ENCODE measurements around the gene DLG2. TPM values are rescaled to one million over a fixed set of nuclear protein-coding genes. Genes with fewer than 3 reads are reported as not detected.

DLG2 gene
- total and polyA plus RNA-seq, 4 donors = 0.30 to 5.5 (median 0.68) TPM

GRCh38 chr11:84142411-84142810 lies 1484.7 kb downstream of the DLG2 start:
- H3K4me3 ChIP-seq (ENCODE audit: low read depth in 1 of 3, low read length in 3 of 3) = no peak overlapping the region
- H3K27me3 ChIP-seq (ENCODE audit: control insufficient read depth in 4 of 4, insufficient read depth in 4 of 4, low read length in 3 of 4) = no peaks in the 10 kb centered on the region
- no peak for DNase-seq (ENCODE audit: low spot score)
- no peaks in the 10 kb centered on the region for H3K36me3 ChIP-seq (ENCODE audit: control insufficient read depth in 4 of 4, insufficient read depth in 3 of 4, low read depth in 1 of 4, low read length in 3 of 4)
- no peak overlapping the region for H3K27ac ChIP-seq (ENCODE audit: low read depth in 1 of 2, low read length in 2 of 2)
- no peak overlapping the region for H3K9ac ChIP-seq (ENCODE audit: low read depth in 1 of 2, low read length in 2 of 2)
- H3K4me1 ChIP-seq (ENCODE audit: control insufficient read depth in 4 of 4, insufficient read depth in 4 of 4, low read length in 3 of 4) = no peaks in the 10 kb centered on the region
- H3K9me3 ChIP-seq (ENCODE audit: control insufficient read depth in 4 of 4, low read length in 3 of 4) = no peaks in the 10 kb centered on the region
- WGBS = 92% methylated on average over 3 of the region's 3 CpGs
- no peak for TF ChIP-seq HNF4G (IDR thresholded peaks at IDR 0.05)
- TF ChIP-seq RXRA (IDR thresholded peaks at IDR 0.05) = no peak
- no peak for TF ChIP-seq HNF4A (conservative IDR thresholded peaks at IDR 0.05)
- TF ChIP-seq TAF1 (conservative IDR thresholded peaks at IDR 0.05) = no peak
- no peak for TF ChIP-seq REST (IDR thresholded peaks at IDR 0.05)
- no peak for TF ChIP-seq RAD21 (IDR thresholded peaks at IDR 0.05)
- no peak for TF ChIP-seq EGR1 (IDR thresholded peaks at IDR 0.05; ENCODE audit: low read depth in 2 of 2)
- no peak for TF ChIP-seq MAX (IDR thresholded peaks at IDR 0.05)
- TF ChIP-seq CTCF (IDR thresholded peaks at IDR 0.05; ENCODE audit: low read depth, low read length, missing input control) = no peak
- no peak for TF ChIP-seq FOXA2 (IDR thresholded peaks at IDR 0.05)
- no peak for TF ChIP-seq NR2F2 (IDR thresholded peaks at IDR 0.05)
- TF ChIP-seq ZBTB33 (IDR thresholded peaks at IDR 0.05) = no peak
- TF ChIP-seq GABPA (IDR thresholded peaks at IDR 0.05 in 1 of 2, conservative IDR thresholded peaks at IDR 0.05 in 1 of 2) = no peak
- TF ChIP-seq YY1 (IDR thresholded peaks at IDR 0.05) = no peak
- TF ChIP-seq JUND (IDR thresholded peaks at IDR 0.05) = no peak
- TF ChIP-seq SP1 (IDR thresholded peaks at IDR 0.05) = no peak
